ENCODE data around the gene GPR84. TPM values are rescaled to one million over a fixed set of nuclear protein-coding genes. Genes with fewer than 3 reads are reported as not detected.

The GPR84 gene
- total RNA-seq, 1 donor from 2014 or later: not detected

GRCh38 chr12:54393207-54393609, 28.9 kb upstream of the GPR84 start:
- H3K4me3 ChIP-seq: no peak overlapping the region
- peaks cover 7 to 34% of the 10 kb centered on the region in 2 donors for H3K36me3 ChIP-seq
- H3K27ac ChIP-seq: peak overlapping the region; percentile 7
- no peaks in the 10 kb centered on the region for H3K27me3 ChIP-seq
- DNase-seq (ENCODE audit: extremely low spot score in 2 of 2): no peak
- intact Hi-C loops (cut with DNase I): no loop called here
- TF ChIP-seq POLR2A (IDR thresholded peaks at IDR 0.05): no peak
- no peak for TF ChIP-seq CTCF (IDR thresholded peaks at IDR 0.05)
- no peak for TF ChIP-seq POLR2AphosphoS5 (IDR thresholded peaks at IDR 0.05; ENCODE audit: insufficient read depth in 1 of 2, low read depth in 1 of 2)
- no peaks in the 10 kb centered on the region for H3K9me3 ChIP-seq
- H3K4me1 ChIP-seq: peaks cover 48% of the 10 kb centered on the region

- no peak for DNase-seq (ENCODE audit: extremely low spot score in 2 of 2)
- peaks cover 7 to 28% of the 10 kb centered on the region in 2 donors for H3K36me3 ChIP-seq
- intact Hi-C loops (cut with DNase I): no loop called here
- H3K4me3 ChIP-seq: no peak overlapping the region
- H3K9me3 ChIP-seq: no peaks in the 10 kb centered on the region
- H3K27me3 ChIP-seq: no peaks in the 10 kb centered on the region
- TF ChIP-seq POLR2AphosphoS5 (IDR thresholded peaks at IDR 0.05; ENCODE audit: insufficient read depth in 1 of 2, low read depth in 1 of 2) (no peak), POLR2A (IDR thresholded peaks at IDR 0.05) (no peak)
- H3K27ac ChIP-seq: peak overlapping the region; percentile 7
- H3K4me1 ChIP-seq: peaks cover 52% of the 10 kb centered on the region
Measured at GRCh38 chr12:54392485-54393206, 28.4 kb upstream of the GPR84 start.

GRCh38 chr12:54390668-54391551, 26.6 kb upstream of the GPR84 start:
- intact Hi-C loops (cut with DNase I): no loop called here
- TF ChIP-seq CTCF (IDR thresholded peaks at IDR 0.05) (no peak), POLR2A (IDR thresholded peaks at IDR 0.05) (no peak), POLR2AphosphoS5 (IDR thresholded peaks at IDR 0.05; ENCODE audit: insufficient read depth in 1 of 2, low read depth in 1 of 2) (peak in 1 of 2 donors; percentile 55)
- Histone ChIP-seq H3K36me3 (peaks cover 0 to 11% of the 10 kb centered on the region in 2 donors), H3K27me3 (no peaks in the 10 kb centered on the region), H3K9me3 (no peaks in the 10 kb centered on the region), H3K4me1 (peaks cover 70% of the 10 kb centered on the region), H3K4me3 (peak overlapping the region; percentile 47 to 58), H3K27ac (peak overlapping the region; percentile 93)
- no peak for DNase-seq (ENCODE audit: extremely low spot score in 2 of 2)

GRCh38 chr12:54390176-54390667, 25.9 kb upstream of the GPR84 start:
- H3K4me1 ChIP-seq: peaks cover 76% of the 10 kb centered on the region
- TF ChIP-seq POLR2A (IDR thresholded peaks at IDR 0.05) (no peak), POLR2AphosphoS5 (IDR thresholded peaks at IDR 0.05; ENCODE audit: insufficient read depth in 1 of 2, low read depth in 1 of 2) (no peak), CTCF (IDR thresholded peaks at IDR 0.05) (no peak)
- DNase-seq (ENCODE audit: extremely low spot score in 2 of 2): no peak
- H3K4me3 ChIP-seq: peak overlapping the region; percentile 47 to 58
- intact Hi-C loops (cut with DNase I): no loop called here
- no peaks in the 10 kb centered on the region for H3K9me3 ChIP-seq
- H3K36me3 ChIP-seq: peaks cover 0 to 6% of the 10 kb centered on the region in 2 donors
- no peaks in the 10 kb centered on the region for H3K27me3 ChIP-seq
- H3K27ac ChIP-seq: peak overlapping the region; percentile 93

GRCh38 chr12:54389607-54390175, 25.4 kb upstream of the GPR84 start:
- Histone ChIP-seq H3K4me3 (peak overlapping the region in 1 of 2 donors; percentile 58), H3K27me3 (no peaks in the 10 kb centered on the region), H3K27ac (peak overlapping the region; percentile 93), H3K36me3 (peaks cover 0 to 1% of the 10 kb centered on the region in 2 donors), H3K9me3 (no peaks in the 10 kb centered on the region), H3K4me1 (peaks cover 82% of the 10 kb centered on the region)
- DNase-seq (ENCODE audit: extremely low spot score in 2 of 2): no peak
- intact Hi-C loops (cut with DNase I): no loop called here
- TF ChIP-seq POLR2AphosphoS5 (IDR thresholded peaks at IDR 0.05; ENCODE audit: insufficient read depth in 1 of 2, low read depth in 1 of 2) (no peak), CTCF (IDR thresholded peaks at IDR 0.05) (no peak), POLR2A (IDR thresholded peaks at IDR 0.05) (no peak)

Measured in vagina (tissue), 2 donors.